Transverse colon (tissue), 4 donors: Measurements from ENCODE around the gene SFT2D2. TPM values are rescaled to one million over a fixed set of nuclear protein-coding genes. Genes with fewer than 3 reads are reported as not detected.

ENCODE experiments used
- DNase-seq: peaks from one replicate; pipeline ENCODE4 v3.0.0-alpha.2; 2019
- H3K27ac ChIP-seq, 4 donors: fragments of 200-600 bp; sonication (generic); 2 replicates each; pipeline ENCODE4 v1.5.1; 2016 to 2018; ENCODE audit warnings: inconsistent platforms in 4 of 4
- H3K27me3 ChIP-seq: fragments of 200-600 bp; sonication (generic); 2 replicates; pipeline ENCODE4 v1.5.1; 2017; ENCODE audit warnings: inconsistent platforms
- H3K36me3 ChIP-seq, 4 donors: fragments of 200-600 bp; sonication (generic); 2 replicates each; pipeline ENCODE4 v1.5.1; 2017 to 2019; ENCODE audit warnings: inconsistent platforms in 4 of 4
- H3K4me1 ChIP-seq, 4 donors: fragments of 200-600 bp; sonication (generic); 2 replicates each; pipeline ENCODE4 v1.5.1; 2017 to 2020; ENCODE audit warnings: inconsistent platforms in 4 of 4
- H3K4me3 ChIP-seq, 4 donors: fragments of 200-600 bp; sonication (generic); 1 replicate in 1 of 4; 2 replicates in 3 of 4; pipeline versions ENCODE4 v1.5.1 to v1.6.1; 2017 to 2019; ENCODE audit warnings: inconsistent platforms in 4 of 4
- H3K9me3 ChIP-seq, 2 donors: fragments of 200-600 bp; sonication (generic); 2 replicates each; pipeline ENCODE4 v1.5.1; 2017 to 2019; ENCODE audit warnings: inconsistent platforms in 2 of 2
- CTCF ChIP-seq, 5 experiments: fragments of 200-600 bp in 3 of 5; fragments of 450-650 bp in 2 of 5; sonication (generic) in 3 of 5; IDR thresholded peaks; 1 replicate in 2 of 5; 2 replicates in 3 of 5; pipeline ENCODE4 v1.5.1; 2016 to 2017; ENCODE audit warnings: antibody characterized with exemption in 5 of 5, inconsistent platforms in 3 of 5, mild to moderate bottlenecking in 2 of 5, moderate library complexity in 1 of 5
- EP300 ChIP-seq: sonication (generic); formaldehyde crosslinking; IDR thresholded peaks from one replicate; pipeline ENCODE4 v1.6.1; 2017; ENCODE audit warnings: antibody characterized with exemption, low read depth
- POLR2A ChIP-seq: fragments of 450-650 bp; IDR thresholded peaks from one replicate; pipeline ENCODE4 v1.6.1; 2016; ENCODE audit warnings: antibody characterized with exemption, mild to moderate bottlenecking, moderate library complexity
- POLR2AphosphoS5 ChIP-seq, 3 donors: sonication (generic); formaldehyde crosslinking; IDR thresholded peaks; one replicate each; pipeline ENCODE4 v1.6.1; 2016; ENCODE audit warnings: antibody characterized with exemption in 3 of 3
- WGBS, 2 donors: methylation state at CpG; one replicate each; pipeline ENCODE4 v1.1.5; 2018; ENCODE audit warnings: low coverage in 1 of 2; 5-methylcytosine and 5-hydroxymethylcytosine counted together
- in situ Hi-C, 4 donors: fragments of 200-750 bp; cut with MboI; loops; one replicate each; pipeline versions ENCODE4 v1.15.0 to v1.15.1; 2017; ENCODE audit warnings: low sequenced_read_pairs in 3 of 4, low pct_ligation_motif_present in 1 of 4, low pct_unique_long_range_greater_than_20kb in 1 of 4
- intact Hi-C: fragments of 100-400 bp; cut with DNase I; formaldehyde crosslinking; loops from one replicate; pipeline ENCODE4 v1.15.1; 2023; ENCODE audit warnings: low total_unique reads
- total RNA-seq, 4 donors: library from RNA; depleted of rRNA; stranded (reverse); fragments of >200 nt; gene quantifications; one replicate each; pipeline ENCODE4 v1.1.0, GENCODE V29; 2016

SFT2D2 gene
- total RNA-seq, 4 donors from 2014 or later = 19.1 to 51.1 (median 38.2) TPM

DNA sequence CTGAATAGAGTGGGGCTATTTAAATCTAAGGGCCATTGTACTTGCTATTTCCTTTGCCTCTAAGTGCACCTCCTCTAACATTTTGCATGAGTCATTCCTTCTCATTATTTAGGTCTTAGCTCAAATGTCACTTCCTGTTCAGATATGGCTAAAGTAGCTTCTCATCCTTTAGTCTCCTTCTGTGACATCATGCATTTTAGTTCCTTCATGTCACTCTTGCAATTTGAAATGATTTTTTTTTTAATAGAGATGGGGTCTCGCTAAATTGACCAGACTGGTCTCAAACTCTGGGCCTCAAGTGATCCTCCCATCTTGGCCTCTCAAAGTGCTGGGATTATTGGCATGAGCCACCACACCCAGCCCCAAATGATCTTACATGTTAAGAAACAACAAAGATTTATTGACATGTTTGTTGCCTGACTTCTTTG is 61.4 kb downstream of the SFT2D2 start:
- in situ Hi-C loops = no loop called here
- TF ChIP-seq EP300 = no peak
- TF ChIP-seq POLR2AphosphoS5 (IDR thresholded peaks at IDR 0.05) = no peak
- TF ChIP-seq CTCF (IDR thresholded peaks at IDR 0.05) = no peak
- TF ChIP-seq POLR2A = no peak
- no peaks in the 10 kb centered on the region for H3K9me3 ChIP-seq

DNA sequence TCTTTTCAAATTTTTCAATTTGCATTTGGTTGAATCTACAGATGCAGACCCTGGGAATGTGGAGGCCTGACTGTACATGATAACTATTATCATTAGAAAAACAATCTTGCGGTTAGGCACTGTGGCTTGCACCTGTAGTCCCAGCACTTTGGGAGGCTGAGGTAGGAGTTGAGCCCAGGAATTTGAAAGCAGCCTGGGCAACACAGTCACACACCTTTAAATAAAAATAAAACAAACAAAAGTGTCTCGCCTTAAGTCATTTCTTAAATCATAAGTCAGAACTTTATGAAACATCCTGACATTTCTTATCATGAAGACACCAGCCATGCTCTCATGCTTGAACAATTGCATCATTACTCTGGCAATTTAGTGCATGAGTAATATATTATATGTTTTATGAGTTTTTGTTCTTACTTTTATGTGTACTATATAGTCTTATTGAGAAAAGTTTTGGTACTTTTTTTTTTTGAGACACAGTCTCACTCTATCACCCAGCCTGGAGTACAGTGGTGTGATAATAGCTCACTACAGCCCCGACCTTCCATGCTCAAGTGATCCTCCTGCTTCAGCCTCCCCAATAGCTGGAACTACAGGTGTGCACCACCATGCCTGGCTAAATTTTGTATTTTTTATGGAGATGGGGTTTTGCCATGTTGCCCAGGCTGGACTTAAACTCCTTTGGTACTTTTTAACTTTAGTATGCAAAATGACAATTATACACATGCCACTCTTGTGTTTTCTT is 62.7 kb downstream of the SFT2D2 start:
- no peak for DNase-seq
- Histone ChIP-seq H3K27ac (no peak overlapping the region), H3K4me1 (peaks cover 0 to 6% (median 0%) of the 10 kb centered on the region in 4 donors), H3K36me3 (no peaks in the 10 kb centered on the region), H3K4me3 (no peak overlapping the region), H3K9me3 (no peaks in the 10 kb centered on the region), H3K27me3 (no peaks in the 10 kb centered on the region)
- intact Hi-C loops (no loop called here), in situ Hi-C loops (no loop called here)
- WGBS, 2 donors = 86 to 93% methylated on average over 3 of the region's 3 CpGs
- TF ChIP-seq POLR2AphosphoS5 (IDR thresholded peaks at IDR 0.05) (no peak), EP300 (no peak), POLR2A (no peak), CTCF (IDR thresholded peaks at IDR 0.05) (no peak)

More for the DNA sequence above, 61.4 kb downstream of the SFT2D2 start:
- no peak overlapping the region for H3K4me3 ChIP-seq
- WGBS, 2 donors = 97 to 100% methylated on average over 1 of the region's 1 CpG
- H3K4me1 ChIP-seq = peaks cover 0 to 6% (median 0%) of the 10 kb centered on the region in 4 donors
- no peak overlapping the region for H3K27ac ChIP-seq
- intact Hi-C loops = no loop called here
- no peak for DNase-seq
- no peaks in the 10 kb centered on the region for H3K27me3 ChIP-seq
- no peaks in the 10 kb centered on the region for H3K36me3 ChIP-seq

DNA sequence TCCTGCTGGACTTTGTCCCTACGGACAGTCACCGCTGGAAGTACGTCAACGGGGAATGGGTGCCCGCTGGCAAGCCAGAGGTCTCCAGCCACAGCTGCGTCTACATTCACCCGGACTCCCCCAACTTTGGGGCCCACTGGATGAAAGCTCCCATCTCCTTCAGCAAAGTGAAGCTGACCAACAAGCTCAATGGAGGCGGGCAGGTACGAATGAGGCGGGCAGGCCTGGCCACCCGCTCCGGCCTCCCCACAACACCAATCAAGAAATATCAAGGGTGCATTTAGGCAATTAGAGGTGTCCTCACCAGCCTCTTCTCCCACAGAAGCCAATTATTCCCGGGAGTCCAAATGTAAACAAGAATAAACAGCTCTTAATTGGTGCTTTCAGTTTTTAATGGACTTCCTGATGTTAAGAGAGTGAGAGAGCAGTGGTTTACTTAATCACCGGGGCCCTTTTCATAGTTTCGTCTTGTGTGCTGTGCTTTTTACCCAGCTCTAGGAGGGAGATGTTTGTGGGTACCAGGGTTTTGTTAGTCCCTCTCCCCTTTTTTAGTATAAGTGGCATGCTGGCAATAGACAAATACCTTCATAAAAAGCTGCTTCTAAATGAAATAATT is 65.5 kb downstream of the SFT2D2 start:
- in situ Hi-C loops = no loop called here
- H3K27ac ChIP-seq = no peak overlapping the region
- no peak overlapping the region for H3K4me3 ChIP-seq
- WGBS, 2 donors = 45 to 89% methylated on average over 2 to 15 of the region's 15 CpGs
- TF ChIP-seq POLR2AphosphoS5 (IDR thresholded peaks at IDR 0.05) (no peak), CTCF (IDR thresholded peaks at IDR 0.05) (no peak), EP300 (no peak), POLR2A (no peak)
- intact Hi-C loops = no loop called here
- no peaks in the 10 kb centered on the region for H3K27me3 ChIP-seq
- DNase-seq = no peak
- no peaks in the 10 kb centered on the region for H3K36me3 ChIP-seq
- no peaks in the 10 kb centered on the region for H3K9me3 ChIP-seq
- H3K4me1 ChIP-seq = no peaks in the 10 kb centered on the region

- no peaks in the 10 kb centered on the region for H3K27me3 ChIP-seq
- no peaks in the 10 kb centered on the region for H3K4me1 ChIP-seq
- DNase-seq = no peak
- H3K9me3 ChIP-seq = no peaks in the 10 kb centered on the region
- TF ChIP-seq POLR2A (no peak), POLR2AphosphoS5 (IDR thresholded peaks at IDR 0.05) (no peak), EP300 (no peak), CTCF (IDR thresholded peaks at IDR 0.05) (no peak)
- in situ Hi-C loops = no loop called here
- H3K36me3 ChIP-seq = no peaks in the 10 kb centered on the region
- no peak overlapping the region for H3K27ac ChIP-seq
- 83 to 100% methylated on average over 1 of the region's 1 CpG for WGBS, 2 donors
- no peak overlapping the region for H3K4me3 ChIP-seq
- intact Hi-C loops = no loop called here
Observed at GRCh38 chr1:168293356-168293755, 67.6 kb downstream of the SFT2D2 start.
